Measurements from ENCODE around the gene SLC16A5. TPM values are rescaled to one million over a fixed set of nuclear protein-coding genes. Genes with fewer than 3 reads are reported as not detected.
"Not testable (repeated sequence)": the region's sequence is repeated elsewhere in the genome, so short reads cannot be mapped to it uniquely, and the experiment has no call there.

The SLC16A5 gene
- polyA plus RNA-seq, 3 donors = 26.1 to 99.4 (median 27.0) TPM

GRCh38 chr17:75133001-75133400 lies 45.2 kb downstream of the SLC16A5 start:
- H3K9me3 ChIP-seq (replicated peaks in 1 of 2; ENCODE audit: control insufficient read depth in 1 of 2, insufficient read depth in 1 of 2, low read length in 2 of 2) = no peaks in the 10 kb centered on the region

GRCh38 chr17:75133607-75134347 lies 46.0 kb downstream of the SLC16A5 start:
- 99% methylated on average over 6 of the region's 14 CpGs for WGBS (ENCODE audit: insufficient coverage)
- H3K27ac Mint-ChIP-seq = peak overlapping the region in 3 of 7 donors; percentile 26 to 75 (median 40)
- H3K4me3 ChIP-seq (replicated peaks in 1 of 3; ENCODE audit: low read depth in 2 of 3, low read length in 3 of 3); H3K4me2 ChIP-seq (replicated peaks; ENCODE audit: extremely low read depth, low read length, poor library complexity, severe bottlenecking); H3K4me3 Mint-ChIP-seq; intact Hi-C loops (cut with micrococcal nuclease); DNase-seq; H3K9ac ChIP-seq (ENCODE audit: insufficient read depth, low read length, poor library complexity, severe bottlenecking); H3K9me3 ChIP-seq (replicated peaks in 1 of 2; ENCODE audit: control insufficient read depth in 1 of 2, insufficient read depth in 1 of 2, low read length in 2 of 2); H2AFZ ChIP-seq (ENCODE audit: insufficient read depth, low read depth, low read length, poor library complexity, severe bottlenecking); H3K27ac ChIP-seq (ENCODE audit: low read depth in 1 of 2, low read length in 2 of 2); H3K27me3 Mint-ChIP-seq (ENCODE audit: low read depth in 3 of 3); H3K9me3 Mint-ChIP-seq; H3K27me3 ChIP-seq (ENCODE audit: control insufficient read depth in 2 of 2, insufficient read depth in 2 of 2, low read length in 2 of 2): not testable (repeated sequence)
- peaks cover 15% of the 10 kb centered on the region for H3K79me2 ChIP-seq (ENCODE audit: insufficient read depth, low read length)
- H3K4me1 ChIP-seq (ENCODE audit: control insufficient read depth in 1 of 2, insufficient read depth in 2 of 2, low read length in 2 of 2) = peaks cover 17 to 24% of the 10 kb centered on the region in 2 donors
- H3K4me1 Mint-ChIP-seq = peaks cover 14% of the 10 kb centered on the region
- H3K36me3 Mint-ChIP-seq = peaks cover 29 to 54% of the 10 kb centered on the region in 2 donors
- peaks cover 37 to 58% of the 10 kb centered on the region in 2 donors for H3K36me3 ChIP-seq (replicated peaks in 1 of 2; ENCODE audit: control insufficient read depth in 1 of 2, insufficient read depth in 2 of 2, low read length in 2 of 2)
- H4K20me1 ChIP-seq (ENCODE audit: insufficient read depth, low read length) = peaks cover 17% of the 10 kb centered on the region

More at GRCh38 chr17:75133001-75133400, 45.2 kb downstream of the SLC16A5 start:
- TF ChIP-seq, protein P1, sequence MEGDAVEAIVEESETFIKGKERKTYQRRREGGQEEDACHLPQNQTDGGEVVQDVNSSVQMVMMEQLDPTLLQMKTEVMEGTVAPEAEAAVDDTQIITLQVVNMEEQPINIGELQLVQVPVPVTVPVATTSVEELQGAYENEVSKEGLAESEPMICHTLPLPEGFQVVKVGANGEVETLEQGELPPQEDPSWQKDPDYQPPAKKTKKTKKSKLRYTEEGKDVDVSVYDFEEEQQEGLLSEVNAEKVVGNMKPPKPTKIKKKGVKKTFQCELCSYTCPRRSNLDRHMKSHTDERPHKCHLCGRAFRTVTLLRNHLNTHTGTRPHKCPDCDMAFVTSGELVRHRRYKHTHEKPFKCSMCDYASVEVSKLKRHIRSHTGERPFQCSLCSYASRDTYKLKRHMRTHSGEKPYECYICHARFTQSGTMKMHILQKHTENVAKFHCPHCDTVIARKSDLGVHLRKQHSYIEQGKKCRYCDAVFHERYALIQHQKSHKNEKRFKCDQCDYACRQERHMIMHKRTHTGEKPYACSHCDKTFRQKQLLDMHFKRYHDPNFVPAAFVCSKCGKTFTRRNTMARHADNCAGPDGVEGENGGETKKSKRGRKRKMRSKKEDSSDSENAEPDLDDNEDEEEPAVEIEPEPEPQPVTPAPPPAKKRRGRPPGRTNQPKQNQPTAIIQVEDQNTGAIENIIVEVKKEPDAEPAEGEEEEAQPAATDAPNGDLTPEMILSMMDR (IDR thresholded peaks at IDR 0.05) = no peak
- H3K27me3 Mint-ChIP-seq (ENCODE audit: low read depth in 3 of 3) = no peaks in the 10 kb centered on the region
- peaks cover 15% of the 10 kb centered on the region for H3K79me2 ChIP-seq (ENCODE audit: insufficient read depth, low read length)
- no peaks in the 10 kb centered on the region for H3K27me3 ChIP-seq (ENCODE audit: control insufficient read depth in 2 of 2, insufficient read depth in 2 of 2, low read length in 2 of 2)
- peaks cover 14% of the 10 kb centered on the region for H3K4me1 Mint-ChIP-seq
- H2AFZ ChIP-seq (ENCODE audit: insufficient read depth, low read depth, low read length, poor library complexity, severe bottlenecking) = no peak overlapping the region
- H3K36me3 ChIP-seq (replicated peaks in 1 of 2; ENCODE audit: control insufficient read depth in 1 of 2, insufficient read depth in 2 of 2, low read length in 2 of 2) = peaks cover 36 to 53% of the 10 kb centered on the region in 2 donors
- intact Hi-C loops (cut with micrococcal nuclease) = no loop called here
- H3K27ac ChIP-seq (ENCODE audit: low read depth in 1 of 2, low read length in 2 of 2) = no peak overlapping the region
- H3K4me3 ChIP-seq (replicated peaks in 1 of 3; ENCODE audit: low read depth in 2 of 3, low read length in 3 of 3) = no peak overlapping the region
- 94% methylated on average over 2 of the region's 3 CpGs for WGBS (ENCODE audit: insufficient coverage)
- peaks cover 31 to 54% of the 10 kb centered on the region in 2 donors for H3K36me3 Mint-ChIP-seq
- H3K27ac Mint-ChIP-seq = no peak overlapping the region
- DNase-seq = no peak
- no peak overlapping the region for H3K9ac ChIP-seq (ENCODE audit: insufficient read depth, low read length, poor library complexity, severe bottlenecking)
- peaks cover 17% of the 10 kb centered on the region for H4K20me1 ChIP-seq (ENCODE audit: insufficient read depth, low read length)
- H3K4me2 ChIP-seq (replicated peaks; ENCODE audit: extremely low read depth, low read length, poor library complexity, severe bottlenecking) = no peak overlapping the region
- no peaks in the 10 kb centered on the region for H3K9me3 Mint-ChIP-seq
- peaks cover 17 to 24% of the 10 kb centered on the region in 2 donors for H3K4me1 ChIP-seq (ENCODE audit: control insufficient read depth in 1 of 2, insufficient read depth in 2 of 2, low read length in 2 of 2)
- no peak overlapping the region for H3K4me3 Mint-ChIP-seq

Data from CD14-positive monocyte (primary cell).